ENCODE results near the gene METTL1. TPM values are rescaled to one million over a fixed set of nuclear protein-coding genes. Genes with fewer than 3 reads are reported as not detected.

METTL1 gene
- total and polyA plus RNA-seq, 9 of the 15 experiments (the other 6 are each of a cell fraction or from before 2014, with no cell fraction given) = 12.6 to 65.9 (median 39.2) TPM

DNA sequence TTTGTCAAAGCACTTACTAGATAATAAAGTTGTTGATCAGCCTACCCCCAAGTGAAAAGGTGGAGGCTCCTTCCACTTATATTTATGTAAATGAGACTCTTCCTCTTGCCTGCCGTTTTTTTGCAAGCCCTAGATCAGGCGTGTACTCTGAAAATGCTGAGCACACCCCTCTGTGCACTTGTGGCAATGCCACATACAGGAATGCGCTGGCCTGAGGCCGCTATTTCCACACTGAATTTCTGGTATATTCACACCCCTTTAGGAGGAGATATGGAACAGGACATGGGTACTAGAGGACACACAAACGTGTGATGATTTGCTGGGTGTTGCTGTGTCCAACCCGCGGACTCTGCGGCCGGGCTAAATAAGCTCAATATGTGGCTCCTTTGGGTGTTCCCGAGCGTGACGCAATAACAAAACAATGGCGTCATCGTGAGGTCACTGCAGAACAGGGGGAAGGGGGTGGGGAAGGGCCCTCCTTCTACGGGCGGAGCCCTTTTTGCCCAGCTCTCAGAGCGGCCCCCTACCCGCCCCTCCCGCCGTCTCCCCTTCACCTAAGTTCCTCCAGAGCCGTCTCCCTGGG, 27.6 kb downstream of the METTL1 start (continued):
- TF ChIP-seq, protein P1, sequence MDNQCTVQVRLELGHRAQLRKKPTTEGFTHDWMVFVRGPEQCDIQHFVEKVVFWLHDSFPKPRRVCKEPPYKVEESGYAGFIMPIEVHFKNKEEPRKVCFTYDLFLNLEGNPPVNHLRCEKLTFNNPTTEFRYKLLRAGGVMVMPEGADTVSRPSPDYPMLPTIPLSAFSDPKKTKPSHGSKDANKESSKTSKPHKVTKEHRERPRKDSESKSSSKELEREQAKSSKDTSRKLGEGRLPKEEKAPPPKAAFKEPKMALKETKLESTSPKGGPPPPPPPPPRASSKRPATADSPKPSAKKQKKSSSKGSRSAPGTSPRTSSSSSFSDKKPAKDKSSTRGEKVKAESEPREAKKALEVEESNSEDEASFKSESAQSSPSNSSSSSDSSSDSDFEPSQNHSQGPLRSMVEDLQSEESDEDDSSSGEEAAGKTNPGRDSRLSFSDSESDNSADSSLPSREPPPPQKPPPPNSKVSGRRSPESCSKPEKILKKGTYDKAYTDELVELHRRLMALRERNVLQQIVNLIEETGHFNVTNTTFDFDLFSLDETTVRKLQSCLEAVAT (IDR thresholded peaks at IDR 0.05) = no peak
- no peak for TF ChIP-seq ZNF395 (CRISPR knock-in tag; IDR thresholded peaks at IDR 0.05)
- TF ChIP-seq ZNF408 (CRISPR knock-in tag; IDR thresholded peaks at IDR 0.05; ENCODE audit: low read depth) = no peak
- TF ChIP-seq PHF21A (IDR thresholded peaks at IDR 0.05; ENCODE audit: borderline replicate concordance, low read depth) = no peak
- TF ChIP-seq LARP7 (IDR thresholded peaks at IDR 0.05) = no peak
- no peak for TF ChIP-seq MCM5 (IDR thresholded peaks at IDR 0.05; ENCODE audit: low read depth)
- TF ChIP-seq HIVEP1 (CRISPR knock-in tag; IDR thresholded peaks at IDR 0.05) = no peak
- no peak for TF ChIP-seq HMBOX1 (IDR thresholded peaks at IDR 0.05)
- no peak for TF ChIP-seq TEAD4 (IDR thresholded peaks at IDR 0.05; ENCODE audit: low read length)
- TF ChIP-seq TEAD4 (CRISPR knock-in tag; IDR thresholded peaks at IDR 0.05; ENCODE audit: borderline replicate concordance) = no peak
- no peak for TF ChIP-seq SREBF2 (CRISPR knock-in tag; IDR thresholded peaks at IDR 0.05)
- no peak for TF ChIP-seq SNRNP70 (optimal IDR thresholded peaks at IDR 0.05; ENCODE audit: low read depth, low read length)
- TF ChIP-seq PHF20 (IDR thresholded peaks at IDR 0.05; ENCODE audit: partially characterized antibody) = no peak
- TF ChIP-seq ZNF316 (IDR thresholded peaks at IDR 0.05) = no peak
- TF ChIP-seq CHD7 (IDR thresholded peaks at IDR 0.05; ENCODE audit: low read depth, low read length) = no peak

Data from K562 (cell line).